Peyer's patch (tissue), 4 donors: Measurements from ENCODE around the gene ZNF609.

Experiments
- POLR2A ChIP-seq, 2 donors: fragments of 450-650 bp; IDR thresholded peaks; one replicate each; pipeline ENCODE4 v1.5.1; 2017; ENCODE audit warnings: antibody characterized with exemption in 2 of 2, mild to moderate bottlenecking in 2 of 2, moderate library complexity in 2 of 2
- TF ChIP-seq, protein P1 (sequence below), 6 experiments: fragments of 450-650 bp in 4 of 6; fragments of 200-600 bp in 2 of 6; sonication (generic) in 1 of 6; IDR thresholded peaks; one replicate each; pipeline ENCODE4 v1.5.1; 2017 to 2019; ENCODE audit warnings: antibody characterized with exemption in 6 of 6, mild to moderate bottlenecking in 3 of 6, moderate library complexity in 1 of 6

DNA sequence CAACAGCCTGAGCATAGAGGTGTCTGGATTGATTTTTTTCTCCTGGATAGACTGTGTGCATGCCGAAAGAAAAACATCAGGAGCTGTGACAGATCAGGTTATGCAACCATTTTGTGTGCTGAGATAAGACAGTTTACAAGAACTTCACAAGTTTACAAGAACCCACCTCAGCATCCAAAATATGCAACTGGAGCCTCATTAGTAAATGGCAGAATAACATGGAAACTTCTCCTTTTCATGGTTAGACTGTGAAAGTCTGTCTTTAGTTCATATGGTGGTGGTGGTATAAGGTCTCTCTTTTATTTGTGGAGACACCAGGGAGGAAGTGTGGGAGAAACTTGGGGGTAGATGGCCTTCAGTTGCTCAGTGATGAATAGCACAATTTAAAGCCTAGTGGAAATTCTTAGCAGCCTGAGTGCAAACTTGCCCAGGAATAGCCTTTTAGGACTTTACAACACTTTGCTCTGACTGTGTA is 3.7 kb upstream of the ZNF609 start:
- TF ChIP-seq, protein P1, sequence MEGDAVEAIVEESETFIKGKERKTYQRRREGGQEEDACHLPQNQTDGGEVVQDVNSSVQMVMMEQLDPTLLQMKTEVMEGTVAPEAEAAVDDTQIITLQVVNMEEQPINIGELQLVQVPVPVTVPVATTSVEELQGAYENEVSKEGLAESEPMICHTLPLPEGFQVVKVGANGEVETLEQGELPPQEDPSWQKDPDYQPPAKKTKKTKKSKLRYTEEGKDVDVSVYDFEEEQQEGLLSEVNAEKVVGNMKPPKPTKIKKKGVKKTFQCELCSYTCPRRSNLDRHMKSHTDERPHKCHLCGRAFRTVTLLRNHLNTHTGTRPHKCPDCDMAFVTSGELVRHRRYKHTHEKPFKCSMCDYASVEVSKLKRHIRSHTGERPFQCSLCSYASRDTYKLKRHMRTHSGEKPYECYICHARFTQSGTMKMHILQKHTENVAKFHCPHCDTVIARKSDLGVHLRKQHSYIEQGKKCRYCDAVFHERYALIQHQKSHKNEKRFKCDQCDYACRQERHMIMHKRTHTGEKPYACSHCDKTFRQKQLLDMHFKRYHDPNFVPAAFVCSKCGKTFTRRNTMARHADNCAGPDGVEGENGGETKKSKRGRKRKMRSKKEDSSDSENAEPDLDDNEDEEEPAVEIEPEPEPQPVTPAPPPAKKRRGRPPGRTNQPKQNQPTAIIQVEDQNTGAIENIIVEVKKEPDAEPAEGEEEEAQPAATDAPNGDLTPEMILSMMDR (IDR thresholded peaks at IDR 0.05) = no peak
- TF ChIP-seq POLR2A (IDR thresholded peaks at IDR 0.05) = no peak
